Cardiac muscle cell (in vitro differentiated cells and primary cell): ENCODE results near the gene DICER1. TPM values are rescaled to one million over a fixed set of nuclear protein-coding genes. Genes with fewer than 3 reads are reported as not detected.

Experiments used
- DNase-seq, 2 donors: peaks; one replicate each; pipeline versions ENCODE4 v3.0.0 to v3.0.0-alpha.2; 2010 to 2017; ENCODE audit warnings: low read depth in 1 of 2, low spot score in 1 of 2
- H3K27ac ChIP-seq: fragments of 200-600 bp; sonication (generic); 2 replicates; pipeline ENCODE4 v1.5.1; 2016
- H3K27me3 ChIP-seq: fragments of 200-600 bp; sonication (generic); 2 replicates; pipeline ENCODE4 v1.6.0; 2016; ENCODE audit warnings: control low read depth
- H3K36me3 ChIP-seq: fragments of 200-600 bp; sonication (generic); 2 replicates; pipeline ENCODE4 v1.5.1; 2016; ENCODE audit warnings: control low read depth
- H3K4me1 ChIP-seq: fragments of 200-600 bp; sonication (generic); 2 replicates; pipeline ENCODE4 v1.8.1; 2017; ENCODE audit warnings: low read depth, mild to moderate bottlenecking, mixed run types
- H3K4me3 ChIP-seq: fragments of 200-600 bp; sonication (generic); 2 replicates; pipeline ENCODE4 v1.5.1; 2016; ENCODE audit warnings: mild to moderate bottlenecking
- H3K9me3 ChIP-seq: fragments of 200-600 bp; sonication (generic); 2 replicates; pipeline ENCODE4 v1.5.1; 2017; ENCODE audit warnings: low read depth, mild to moderate bottlenecking, control low read depth
- polyA plus RNA-seq: library from polyadenylated mRNA; unstranded; fragments of >200 nt; fragmentation: Nextera tagmentation; extraction: Ambion mirVana; gene quantifications from 2 replicates; pipeline ENCODE4 v1.2.1, GENCODE V29; 2016
- total RNA-seq: library from RNA; depleted of rRNA; stranded (reverse); fragments of >200 nt; gene quantifications from 2 replicates; pipeline ENCODE4 v1.2.3, GENCODE V29; 2016
- TF ChIP-seq, protein P1 (sequence below): IDR thresholded peaks from 2 replicates; pipeline ENCODE4 v1.5.1; 2012; ENCODE audit warnings: low read depth, mild to moderate bottlenecking, low read length

The DICER1 gene
- total and polyA plus RNA-seq, 2 experiments from 2014 or later, result 14.6 to 69.8 TPM

DNA sequence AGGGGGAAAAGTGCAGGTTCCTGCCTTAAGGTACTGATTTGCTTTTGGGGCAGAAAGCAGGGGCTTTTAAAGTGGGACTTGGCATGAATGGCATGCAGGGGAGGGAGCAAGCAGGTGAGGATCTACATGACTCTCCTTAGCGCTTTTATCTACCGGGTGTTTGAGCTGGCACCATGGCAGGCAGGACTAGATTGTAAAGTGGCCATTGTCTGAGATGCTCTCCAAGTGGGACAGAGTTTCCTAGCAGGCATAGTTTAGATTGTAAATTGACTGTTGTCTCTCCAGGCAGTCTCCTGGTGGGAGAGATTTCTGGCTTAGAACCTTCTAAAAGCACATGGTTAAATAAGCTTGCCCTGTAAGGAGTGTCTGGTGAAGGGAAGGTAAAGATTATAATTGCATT lies 5.3 kb upstream of the DICER1 start:
- H3K4me3 ChIP-seq, result no peak overlapping the region
- H3K27ac ChIP-seq, result no peak overlapping the region
- no peaks in the 10 kb centered on the region for H3K27me3 ChIP-seq
- H3K36me3 ChIP-seq, result no peaks in the 10 kb centered on the region
- DNase-seq, result no peak
- TF ChIP-seq, protein P1, sequence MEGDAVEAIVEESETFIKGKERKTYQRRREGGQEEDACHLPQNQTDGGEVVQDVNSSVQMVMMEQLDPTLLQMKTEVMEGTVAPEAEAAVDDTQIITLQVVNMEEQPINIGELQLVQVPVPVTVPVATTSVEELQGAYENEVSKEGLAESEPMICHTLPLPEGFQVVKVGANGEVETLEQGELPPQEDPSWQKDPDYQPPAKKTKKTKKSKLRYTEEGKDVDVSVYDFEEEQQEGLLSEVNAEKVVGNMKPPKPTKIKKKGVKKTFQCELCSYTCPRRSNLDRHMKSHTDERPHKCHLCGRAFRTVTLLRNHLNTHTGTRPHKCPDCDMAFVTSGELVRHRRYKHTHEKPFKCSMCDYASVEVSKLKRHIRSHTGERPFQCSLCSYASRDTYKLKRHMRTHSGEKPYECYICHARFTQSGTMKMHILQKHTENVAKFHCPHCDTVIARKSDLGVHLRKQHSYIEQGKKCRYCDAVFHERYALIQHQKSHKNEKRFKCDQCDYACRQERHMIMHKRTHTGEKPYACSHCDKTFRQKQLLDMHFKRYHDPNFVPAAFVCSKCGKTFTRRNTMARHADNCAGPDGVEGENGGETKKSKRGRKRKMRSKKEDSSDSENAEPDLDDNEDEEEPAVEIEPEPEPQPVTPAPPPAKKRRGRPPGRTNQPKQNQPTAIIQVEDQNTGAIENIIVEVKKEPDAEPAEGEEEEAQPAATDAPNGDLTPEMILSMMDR, result no peak
- H3K4me1 ChIP-seq, result peaks cover 15% of the 10 kb centered on the region
- no peaks in the 10 kb centered on the region for H3K9me3 ChIP-seq

DNA sequence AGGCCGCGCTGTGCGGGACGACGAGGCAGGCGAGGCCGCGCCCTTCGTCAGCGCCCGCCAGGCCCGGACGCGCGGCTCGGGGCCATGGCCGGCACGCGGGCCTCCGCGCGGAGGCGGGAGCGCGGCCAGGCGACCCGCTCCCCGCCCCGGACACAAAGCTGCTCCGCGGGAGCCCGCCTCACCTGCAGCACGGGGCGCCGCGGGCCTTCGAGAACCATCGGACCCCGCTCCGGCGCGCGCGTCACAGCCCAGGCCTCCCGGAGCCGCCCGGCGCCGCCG lies 342 bp downstream of the DICER1 start:
- H3K4me3 ChIP-seq, result peak overlapping the region; percentile 58
- H3K36me3 ChIP-seq, result no peaks in the 10 kb centered on the region
- no peak for DNase-seq
- peak overlapping the region; percentile 96 for H3K27ac ChIP-seq
- peaks cover 8% of the 10 kb centered on the region for H3K4me1 ChIP-seq
- H3K9me3 ChIP-seq, result no peaks in the 10 kb centered on the region
- H3K27me3 ChIP-seq, result no peaks in the 10 kb centered on the region
- TF ChIP-seq, protein P1, result no peak

DNA sequence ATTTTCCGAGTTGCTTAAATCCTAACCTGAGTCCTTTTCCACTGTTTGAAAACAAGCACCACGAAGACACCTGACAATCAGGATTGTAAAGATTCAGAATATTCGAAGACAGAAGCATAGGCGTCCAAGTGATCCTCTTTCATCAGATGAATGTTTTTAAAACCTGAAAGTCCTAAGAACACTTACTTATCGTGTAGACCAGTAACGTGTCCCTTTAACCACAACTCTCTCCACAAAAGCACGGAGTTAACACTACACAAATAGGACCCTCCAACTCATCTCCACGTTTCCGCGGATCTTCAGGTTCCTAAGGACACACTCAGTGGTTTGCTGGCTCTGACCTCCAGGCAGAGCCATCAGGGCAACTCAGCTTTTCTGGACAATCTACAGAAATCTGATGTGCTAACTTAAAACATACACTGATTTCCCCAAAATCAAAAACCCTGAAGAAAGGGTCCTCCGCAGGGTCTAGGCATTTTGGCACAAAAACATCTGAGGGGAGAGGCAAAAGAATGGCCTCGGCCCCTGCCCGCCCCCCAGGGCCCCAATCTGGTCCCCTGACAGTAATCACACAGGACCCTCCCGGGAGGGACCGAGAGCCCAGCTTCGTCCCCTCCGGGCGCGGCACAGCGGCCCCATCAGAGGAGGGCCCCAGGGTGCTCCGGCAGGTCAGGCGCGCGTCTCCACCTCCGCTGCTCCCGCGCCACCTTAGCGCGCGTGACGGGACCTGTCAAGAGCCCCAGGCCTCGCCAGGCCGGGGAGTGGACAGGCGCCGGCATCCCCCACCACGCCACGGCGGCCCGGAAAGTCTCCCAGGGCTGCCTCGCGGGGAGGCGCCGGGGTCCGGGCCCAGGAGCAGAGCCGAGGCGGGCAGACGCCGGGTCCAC lies 925 bp downstream of the DICER1 start:
- Histone ChIP-seq H3K4me1 (peaks cover 8% of the 10 kb centered on the region), H3K27ac (peak overlapping the region; percentile 96), H3K36me3 (no peaks in the 10 kb centered on the region), H3K27me3 (no peaks in the 10 kb centered on the region), H3K4me3 (peak overlapping the region; percentile 58), H3K9me3 (no peaks in the 10 kb centered on the region)
- TF ChIP-seq, protein P1, result no peak
- DNase-seq, result peak; percentile 42 to 55

DNA sequence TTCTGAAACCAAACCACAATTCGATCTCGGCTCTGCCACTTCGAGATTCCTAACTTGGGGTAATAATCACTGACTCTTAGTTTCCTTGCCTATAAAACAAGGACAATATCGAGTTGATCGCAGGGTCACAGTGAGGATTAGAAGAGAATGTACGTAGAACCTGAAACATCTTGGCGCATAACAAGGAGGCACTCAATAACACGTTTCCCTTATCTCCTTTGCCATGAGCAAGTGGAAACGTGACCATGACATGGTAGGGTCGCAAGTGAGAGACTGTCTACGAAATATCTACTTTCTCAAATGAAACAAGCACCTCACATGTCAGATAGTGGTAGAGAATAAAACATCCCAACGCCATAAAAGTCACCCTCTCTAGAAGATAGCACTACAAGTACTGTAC lies 2.3 kb downstream of the DICER1 start:
- no peak for DNase-seq
- Histone ChIP-seq H3K4me3 (no peak overlapping the region), H3K27ac (no peak overlapping the region), H3K36me3 (no peaks in the 10 kb centered on the region), H3K4me1 (peaks cover 8% of the 10 kb centered on the region), H3K9me3 (no peaks in the 10 kb centered on the region), H3K27me3 (no peaks in the 10 kb centered on the region)
- TF ChIP-seq, protein P1, result no peak

DNA sequence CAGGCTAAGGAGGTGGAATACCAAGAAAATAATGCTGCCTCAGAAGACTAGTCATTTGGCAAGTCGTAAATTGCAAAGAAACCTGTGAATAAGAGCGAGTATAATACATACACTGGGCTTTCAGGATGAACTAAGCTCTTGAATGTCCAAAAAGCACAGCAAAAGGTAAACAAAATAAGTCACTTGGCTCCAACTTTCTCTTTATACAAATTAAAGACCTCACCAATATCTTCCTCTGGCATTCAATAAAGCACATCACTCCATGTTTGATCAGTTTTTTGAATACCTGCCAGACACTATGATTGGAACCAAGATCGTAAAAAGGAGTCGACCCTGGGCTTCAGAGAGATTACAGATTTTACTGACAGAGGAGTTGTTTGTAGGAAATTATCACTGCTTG lies 3.5 kb downstream of the DICER1 start:
- H3K4me3 ChIP-seq, result no peak overlapping the region

More for the DNA sequence above, 3.5 kb downstream of the DICER1 start:
- TF ChIP-seq, protein P1, result no peak
- no peaks in the 10 kb centered on the region for H3K27me3 ChIP-seq
- no peaks in the 10 kb centered on the region for H3K9me3 ChIP-seq
- peaks cover 11% of the 10 kb centered on the region for H3K4me1 ChIP-seq
- H3K27ac ChIP-seq, result no peak overlapping the region
- no peak for DNase-seq
- H3K36me3 ChIP-seq, result no peaks in the 10 kb centered on the region
